Right lung (tissue), 5 donors: ENCODE data around the gene TICRR. TPM values are rescaled to one million over a fixed set of nuclear protein-coding genes. Genes with fewer than 3 reads are reported as not detected.

Source experiments
- DNase-seq, 2 donors: peaks; one replicate each; pipeline ENCODE4 v3.0.0-alpha.2; 2013
- polyA plus RNA-seq, 5 donors: library from polyadenylated mRNA; unstranded; fragments of 120-200 nt; gene quantifications; one replicate each; pipeline versions ENCODE4 v1.2.1 to v1.2.3, GENCODE V29; 2013; ENCODE audit warnings: inconsistent platforms in 1 of 5, low replicate concordance in 1 of 5; ENCODE audit not compliant: insufficient read length in 5 of 5, insufficient read depth in 1 of 5

Gene TICRR
- polyA plus RNA-seq, 5 donors = 6.9 to 16.0 (median 11.0) TPM

DNA sequence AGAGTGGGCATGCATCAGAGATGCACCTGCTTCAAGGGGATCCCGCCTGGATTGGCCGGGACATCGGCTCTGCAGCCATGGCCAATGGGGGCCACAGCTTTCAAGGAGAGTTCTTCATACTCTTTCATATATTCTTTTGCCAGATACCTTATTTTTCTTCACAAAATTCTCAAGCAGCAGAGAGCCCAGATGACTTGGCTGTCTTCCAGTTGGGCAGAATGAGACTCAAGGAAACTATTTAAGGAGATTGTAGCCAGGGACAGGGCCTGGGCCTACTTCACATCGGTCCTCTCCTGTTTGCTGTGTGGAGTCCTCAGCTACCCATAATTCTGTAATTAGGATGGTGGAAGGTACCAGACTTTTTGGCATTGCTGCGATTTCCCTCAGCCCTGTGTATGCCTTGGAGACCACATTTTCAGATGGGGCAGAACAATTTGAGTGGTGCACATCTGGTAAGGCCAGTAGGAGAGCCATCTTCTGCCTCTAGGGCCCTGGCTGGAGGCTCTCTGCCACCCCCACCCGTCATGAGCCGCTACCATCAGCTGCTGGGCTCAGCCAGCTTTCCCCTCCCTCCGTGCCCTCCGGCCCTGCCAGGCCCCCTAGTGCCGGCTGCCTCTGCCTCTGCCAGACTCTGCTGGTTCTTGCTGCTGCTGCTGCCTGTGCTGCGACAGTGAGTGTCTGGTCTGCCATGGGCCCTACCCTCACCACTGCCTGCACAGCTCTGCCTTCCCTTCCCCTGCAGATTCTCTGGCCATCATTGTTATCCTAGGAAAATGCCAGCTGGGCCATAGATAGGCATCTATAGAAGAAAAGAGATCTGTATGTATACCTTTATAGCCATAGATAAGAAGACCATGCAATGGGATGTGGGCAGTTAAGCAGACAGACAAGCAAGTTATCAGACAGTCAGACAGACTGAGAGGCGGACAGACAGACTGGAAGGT is 97.2 kb downstream of the TICRR start:
- no peak for DNase-seq

GRCh38 chr15:89673165-89673512 is 97.9 kb downstream of the TICRR start:
- DNase-seq = no peak

- no peak for DNase-seq
These were observed 99.3 kb downstream of the TICRR start for GRCh38 chr15:89674526-89674925.

DNA sequence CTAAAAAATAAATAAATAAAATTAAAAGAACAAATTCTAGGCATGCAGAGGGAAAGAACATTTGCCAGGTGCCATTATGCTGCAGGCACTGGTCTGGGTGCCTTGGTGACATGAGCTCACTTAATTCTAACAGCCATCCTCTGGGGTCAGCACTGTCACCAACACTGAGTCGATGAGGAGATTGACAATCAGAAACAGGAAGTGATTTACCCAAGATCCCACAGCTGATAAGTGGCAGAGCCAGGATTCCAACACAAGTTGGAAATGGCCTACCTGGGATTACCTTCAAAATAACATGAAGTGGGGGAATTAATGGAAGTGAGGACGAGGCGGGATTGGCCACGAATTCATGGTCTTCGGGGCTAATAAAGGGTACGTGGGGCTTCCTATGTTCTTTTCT is 100.3 kb downstream of the TICRR start:
- DNase-seq = no peak

GRCh38 chr15:89677381-89677780 is 102.1 kb downstream of the TICRR start:
- no peak for DNase-seq

Other genes with a start within 250 kb of the TICRR start
- 10 to 100 TPM; 45.6 to 57.2 (median 53.7) TPM for gene POLG, start 240.6 kb upstream of the TICRR start, polyA plus RNA-seq
- gene RHCG, start 78.9 kb upstream of the TICRR start, polyA plus RNA-seq = 1 to 10 TPM; 1.8 to 2.7 (median 2.0) TPM
- gene KIF7, start 80.0 kb downstream of the TICRR start, polyA plus RNA-seq = 10 to 100 TPM in 4 of 5 donors, 1 to 10 TPM in 1; 9.8 to 14.8 (median 12.3) TPM
- gene PLIN1, start 103.9 kb downstream of the TICRR start, polyA plus RNA-seq = 1 to 10 TPM in 2 of 5 donors, under 1 TPM in 3; 0.79 to 1.4 (median 0.98) TPM
- gene PEX11A, start 115.3 kb downstream of the TICRR start, polyA plus RNA-seq = 10 to 100 TPM; 13.3 to 19.5 (median 17.6) TPM
- 1 to 10 TPM; 1.2 to 2.1 (median 1.9) TPM for gene WDR93, start 115.3 kb downstream of the TICRR start, polyA plus RNA-seq
- under 1 TPM in 4 of 5 donors, not detected in 1; 0.12 to 0.57 (median 0.39) TPM for gene MESP1, start 175.8 kb downstream of the TICRR start, polyA plus RNA-seq
- under 1 TPM in 1 of 5 donors, not detected in 4; 0.12 TPM for gene MESP2, start 200.9 kb downstream of the TICRR start, polyA plus RNA-seq
- gene ANPEP, start 239.4 kb downstream of the TICRR start, polyA plus RNA-seq = 1 to 10 TPM; 3.3 to 5.8 (median 4.0) TPM